Ovary (tissue), 9 donors: ENCODE data around the gene GTSF1L. TPM values are rescaled to one million over a fixed set of nuclear protein-coding genes. Genes with fewer than 3 reads are reported as not detected.
A peak's percentile ranks its signal among the peaks of the same experiment; 100 is the strongest.

ENCODE experiments used
- DNase-seq, 5 donors: peaks; one replicate each; pipeline ENCODE4 v3.0.0-alpha.2; 2019 to 2020
- H3K27ac ChIP-seq, 2 donors: fragments of 200-600 bp; one replicate each; pipeline versions ENCODE4 v1.5.1 to v1.8.0; 2019 to 2022
- H3K27me3 ChIP-seq: fragments of 200-600 bp; one replicate; pipeline ENCODE4 v1.8.0; 2022
- H3K36me3 ChIP-seq: fragments of 200-600 bp; sonication (generic); one replicate; pipeline ENCODE4 v1.5.1; 2019
- H3K4me1 ChIP-seq: one replicate; pipeline ENCODE4 v1.8.1; 2013; ENCODE audit warnings: mild to moderate bottlenecking, moderate library complexity; ENCODE audit not compliant: insufficient read depth
- H3K4me3 ChIP-seq: fragments of 200-600 bp; sonication (generic); one replicate; pipeline ENCODE4 v1.5.1; 2017
- H3K9me3 ChIP-seq, 2 donors: fragments of 200-600 bp in 1 of 2; sonication (generic) in 1 of 2; one replicate each; pipeline versions ENCODE4 v1.5.1 to v1.8.1; 2013 to 2019; ENCODE audit warnings: mild to moderate bottlenecking in 1 of 2, moderate library complexity in 1 of 2
- CTCF ChIP-seq, 3 donors: fragments of 450-650 bp in 2 of 3; fragments of 200-600 bp in 1 of 3; IDR thresholded peaks; one replicate each; pipeline versions ENCODE4 v1.5.1 to v1.8.0; 2016 to 2022; ENCODE audit warnings: antibody characterized with exemption in 3 of 3, mild to moderate bottlenecking in 1 of 3
- EP300 ChIP-seq: sonication (generic); formaldehyde crosslinking; IDR thresholded peaks from one replicate; pipeline ENCODE4 v1.6.1; 2017; ENCODE audit warnings: antibody characterized with exemption
- POLR2A ChIP-seq: fragments of 450-650 bp; IDR thresholded peaks from one replicate; pipeline ENCODE4 v1.6.1; 2017; ENCODE audit warnings: antibody characterized with exemption, mild to moderate bottlenecking, moderate library complexity
- WGBS, 3 donors: extraction: QIAGEN DNeasy Blood & Tissue Kit in 1 of 3; methylation state at CpG; one replicate each; pipeline versions ENCODE4 v1.1.5 to v1.1.7; 2013 to 2017; 5-methylcytosine and 5-hydroxymethylcytosine counted together
- intact Hi-C, 4 donors: fragments of 100-400 bp; cut with DNase I; formaldehyde crosslinking; loops; one replicate each; pipeline versions ENCODE4 v1.11.0 to v1.15.1; 2022 to 2023
- polyA plus RNA-seq, 2 donors: library from polyadenylated mRNA; stranded (reverse); fragments of 200-250 nt in 1 of 2; fragments of 350-450 nt in 1 of 2; fragmentation: Illumina TruSeq in 1 of 2; extraction: RNeasy Lipid Tissue Mini Kit (QIAGEN cat#74804) in 1 of 2; gene quantifications; one replicate each; pipeline ENCODE4 v1.2.3, GENCODE V29; 2013 to 2014
- total RNA-seq, 7 donors: library from RNA; depleted of rRNA in 2 of 7; stranded (reverse); fragments of >200 nt in 2 of 7; fragmentation: NEBNext Ultra II Directional in 3 of 7; extraction: Animal tissue kit (Norgen Biotek cat#: 25700) in 3 of 7; gene quantifications; one replicate each; pipeline versions ENCODE4 v1.1.0 to v1.2.4, GENCODE V29; 2016 to 2023
- donor health status: DM: no; HTN: no; CAD: no; lungs with moderate emphysema.
- donor health status: DM: no; HTN: no; CAD: no.
- donor health status: Bipolar disorder and iron deficiency.
- donor health status: DM: yes; HTN: yes; CAD: no.
- donor health status: DM: no; HTN: no; CAD: no.
- donor health status: DM: yes; HTN: yes; CAD: no.

GTSF1L gene
- total and polyA plus RNA-seq, 9 donors = not detected

DNA sequence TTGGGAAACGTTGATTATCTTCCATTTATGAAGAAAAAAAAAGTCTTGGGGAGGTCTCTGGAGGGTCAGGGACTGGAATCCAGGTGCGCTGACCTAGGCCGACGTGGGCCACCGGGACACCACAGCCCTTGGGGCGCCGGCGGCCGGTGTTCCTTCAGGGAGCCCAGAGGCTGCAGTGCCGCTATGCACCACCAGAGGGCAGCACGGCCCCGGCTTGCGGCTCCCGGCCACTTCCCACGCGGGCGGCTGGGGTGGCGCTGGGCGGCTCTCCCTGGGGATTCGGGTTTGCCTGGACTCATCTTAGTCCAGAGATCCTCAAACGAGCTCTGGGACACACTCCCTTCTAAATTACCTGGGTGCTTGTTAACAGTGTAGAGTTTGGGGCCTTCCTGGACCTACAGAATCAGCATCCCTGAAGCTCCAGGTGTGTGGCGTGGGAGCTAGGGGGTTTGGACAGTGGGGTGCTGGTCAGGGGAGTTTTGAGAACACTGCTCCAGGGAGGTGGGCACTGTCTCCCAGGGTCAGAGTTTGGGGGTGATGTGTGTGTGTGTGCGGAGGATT is 23.0 kb upstream of the GTSF1L start:
- Histone ChIP-seq H3K27me3 (no peaks in the 10 kb centered on the region), H3K36me3 (no peaks in the 10 kb centered on the region), H3K4me1 (no peaks in the 10 kb centered on the region), H3K4me3 (no peak overlapping the region), H3K27ac (no peak overlapping the region), H3K9me3 (no peaks in the 10 kb centered on the region)
- peak; percentile 30 to 79 (median 46) for DNase-seq
- intact Hi-C loops = loop anchor here (5.0 kb wide), 2 partner anchors 327 to 332 kb away; no protein-coding TSS in a partner anchor
- no peak for TF ChIP-seq EP300
- TF ChIP-seq CTCF (IDR thresholded peaks at IDR 0.05) = peak in 2 of 3 donors; percentile 51 to 90
- WGBS, 3 donors = 8 to 9% (median 9%) methylated on average over 23 of the region's 23 CpGs

DNA sequence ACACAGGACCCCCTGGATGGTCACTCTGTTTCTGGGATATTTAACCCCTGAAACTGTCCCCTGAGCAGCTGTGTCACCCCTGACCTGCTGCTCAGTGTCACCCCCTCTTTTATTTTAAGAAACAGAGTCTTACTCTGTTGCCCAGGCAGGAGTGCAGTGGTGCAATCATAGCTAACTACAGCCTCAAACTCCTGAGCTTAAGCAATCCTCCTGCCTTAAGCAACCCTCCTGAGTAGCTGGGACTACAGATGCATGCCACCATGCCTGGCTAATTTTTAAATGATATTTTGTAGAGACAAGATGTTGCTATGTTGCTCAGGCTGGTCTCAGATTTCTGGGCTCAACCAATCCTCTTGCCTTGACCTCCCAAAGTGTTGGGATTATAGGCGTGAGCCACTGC is 21.5 kb upstream of the GTSF1L start:
- TF ChIP-seq EP300 (no peak), POLR2A (no peak), CTCF (IDR thresholded peaks at IDR 0.05) (no peak)
- intact Hi-C loops = loop anchor here in 2 of 4 donors (5.0 kb wide), 2 partner anchors 329 to 334 kb away; no protein-coding TSS in a partner anchor
- WGBS, 3 donors = 52 to 85% (median 75%) methylated on average over 1 of the region's 1 CpG

DNA sequence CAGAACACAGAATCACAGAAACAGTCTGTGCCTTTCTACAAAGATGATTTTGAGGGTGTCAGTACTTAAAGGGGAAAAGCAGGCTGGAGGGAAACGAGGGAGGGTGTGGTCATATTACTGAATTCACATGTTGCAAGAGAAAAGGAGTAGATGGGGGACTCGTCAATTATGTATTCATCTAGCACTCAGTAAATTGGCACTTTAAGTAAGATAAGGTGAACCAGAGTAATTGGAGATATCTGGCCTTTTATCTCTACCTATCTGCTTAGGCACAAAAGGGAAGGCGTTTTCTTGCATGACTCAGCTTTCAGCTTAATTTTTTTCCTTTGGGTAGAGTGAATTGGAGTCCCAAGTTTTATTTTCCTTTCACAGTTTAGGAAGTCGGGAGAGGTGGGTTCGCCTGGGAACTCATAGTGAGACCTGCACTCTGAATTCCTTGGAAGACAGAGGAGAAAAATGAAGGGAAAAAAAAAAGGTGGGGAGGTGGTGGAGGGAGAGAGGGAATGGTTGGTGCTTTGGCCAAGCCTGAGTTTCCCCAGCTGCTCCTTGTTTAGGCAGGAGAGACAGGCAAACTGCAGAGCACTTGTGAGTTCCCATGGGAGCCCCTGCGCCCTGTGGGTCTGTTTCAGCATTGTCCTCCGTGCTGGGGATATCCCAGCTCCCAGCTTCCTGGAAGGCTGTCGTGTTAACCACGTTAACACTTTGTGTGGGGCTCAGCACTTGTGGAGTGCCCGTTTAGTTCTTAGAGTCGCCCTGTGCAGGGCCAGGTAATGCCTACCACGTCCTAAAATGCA is 19.7 kb upstream of the GTSF1L start:
- no peaks in the 10 kb centered on the region for H3K36me3 ChIP-seq
- H3K4me1 ChIP-seq = no peaks in the 10 kb centered on the region
- TF ChIP-seq CTCF (IDR thresholded peaks at IDR 0.05) = no peak
- no peak for TF ChIP-seq POLR2A
- no peak for TF ChIP-seq EP300
- intact Hi-C loops = loop anchor here in 2 of 4 donors (5.0 kb wide), 2 partner anchors 331 to 336 kb away; no protein-coding TSS in a partner anchor
- no peak for DNase-seq
- no peak overlapping the region for H3K27ac ChIP-seq
- no peaks in the 10 kb centered on the region for H3K9me3 ChIP-seq
- H3K4me3 ChIP-seq = no peak overlapping the region
- H3K27me3 ChIP-seq = no peaks in the 10 kb centered on the region
- WGBS, 3 donors = 41 to 51% (median 48%) methylated on average over 12 of the region's 12 CpGs

More for the DNA sequence above, 21.5 kb upstream of the GTSF1L start:
- H3K9me3 ChIP-seq = no peaks in the 10 kb centered on the region
- H3K36me3 ChIP-seq = no peaks in the 10 kb centered on the region
- H3K4me1 ChIP-seq = no peaks in the 10 kb centered on the region
- no peak overlapping the region for H3K27ac ChIP-seq
- no peak overlapping the region for H3K4me3 ChIP-seq
- no peak for DNase-seq
- no peaks in the 10 kb centered on the region for H3K27me3 ChIP-seq

DNA sequence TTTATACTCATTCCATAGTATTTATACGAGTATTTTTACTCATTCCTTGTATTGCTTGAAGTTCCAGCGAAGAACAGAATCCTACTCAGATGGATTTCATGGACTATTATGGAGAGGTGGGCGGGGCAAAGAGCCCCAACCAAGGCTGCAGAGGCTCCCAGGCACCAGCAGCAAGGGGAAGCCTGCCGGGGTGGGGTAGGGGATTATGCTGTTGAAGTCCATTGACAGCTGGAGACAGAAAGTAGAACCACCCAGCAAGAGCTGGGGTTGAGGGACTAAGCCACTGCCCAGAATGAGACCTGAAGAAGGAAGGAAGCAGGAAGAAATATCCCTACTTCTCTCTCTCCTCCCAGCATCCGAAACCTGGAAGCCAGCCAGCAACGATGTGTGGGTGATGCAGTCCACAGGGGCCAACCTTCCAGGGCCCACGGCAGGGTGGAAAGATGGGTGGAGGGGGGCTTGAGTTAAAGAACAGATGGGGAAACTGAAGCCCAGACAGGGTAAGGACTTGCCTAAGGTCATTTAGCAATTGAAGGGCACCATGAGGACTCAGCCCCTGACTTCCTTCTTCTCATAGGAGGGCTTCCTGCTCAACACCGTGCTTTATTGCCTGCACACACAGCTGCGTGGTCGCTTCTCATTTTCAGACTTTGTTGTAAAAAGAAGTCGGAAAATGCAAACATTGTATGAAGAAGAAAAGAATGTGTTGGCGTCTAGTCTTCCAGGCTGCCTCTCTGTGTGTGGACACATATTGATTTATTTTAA is 18.3 kb upstream of the GTSF1L start:
- Histone ChIP-seq H3K27ac (no peak overlapping the region), H3K27me3 (no peaks in the 10 kb centered on the region), H3K4me1 (no peaks in the 10 kb centered on the region), H3K36me3 (no peaks in the 10 kb centered on the region), H3K4me3 (no peak overlapping the region), H3K9me3 (no peaks in the 10 kb centered on the region)
- 48 to 50% (median 49%) methylated on average over 12 of the region's 12 CpGs for WGBS, 3 donors
- intact Hi-C loops = loop anchor here in 2 of 4 donors (5.0 kb wide), 2 partner anchors 332 to 337 kb away; no protein-coding TSS in a partner anchor
- no peak for DNase-seq
- TF ChIP-seq POLR2A = no peak
- TF ChIP-seq CTCF (IDR thresholded peaks at IDR 0.05) = no peak
- TF ChIP-seq EP300 = no peak
